Coronary artery (tissue), 2 donors: ENCODE data around the gene TANGO6.

Source experiments
- DNase-seq: peaks from one replicate; pipeline ENCODE4 v3.0.0-alpha.2; 2017; ENCODE audit warnings: low spot score
- H3K27ac ChIP-seq, 2 donors: fragments of 200-600 bp; sonication (generic); one replicate each; pipeline ENCODE4 v1.5.1; 2016 to 2019
- H3K4me3 ChIP-seq: fragments of 200-600 bp; sonication (generic); 2 replicates; pipeline ENCODE4 v1.5.1; 2016; ENCODE audit warnings: mild to moderate bottlenecking, moderate library complexity
- CTCF ChIP-seq: fragments of 200-600 bp; sonication (generic); IDR thresholded peaks from one replicate; pipeline ENCODE4 v1.5.1; 2019; ENCODE audit warnings: antibody characterized with exemption

TANGO6 gene

GRCh38 chr16:68884861-68885720, 41.8 kb downstream of the TANGO6 start:
- no peak for DNase-seq
- Histone ChIP-seq H3K4me3 (no peak overlapping the region), H3K27ac (no peak overlapping the region)
- TF ChIP-seq CTCF = no peak

GRCh38 chr16:68887107-68887506, 43.8 kb downstream of the TANGO6 start:
- no peak for DNase-seq
- no peak overlapping the region for H3K4me3 ChIP-seq
- TF ChIP-seq CTCF = no peak
- no peak overlapping the region for H3K27ac ChIP-seq

- no peak overlapping the region for H3K4me3 ChIP-seq
- TF ChIP-seq CTCF = no peak
- DNase-seq = no peak
- H3K27ac ChIP-seq = no peak overlapping the region
These were observed 46.3 kb downstream of the TANGO6 start for GRCh38 chr16:68889508-68890150.

GRCh38 chr16:68892214-68892613, 48.9 kb downstream of the TANGO6 start:
- Histone ChIP-seq H3K4me3 (no peak overlapping the region), H3K27ac (no peak overlapping the region)
- no peak for DNase-seq
- no peak for TF ChIP-seq CTCF

GRCh38 chr16:68892898-68893297, 49.6 kb downstream of the TANGO6 start:
- TF ChIP-seq CTCF = no peak
- H3K4me3 ChIP-seq = no peak overlapping the region
- H3K27ac ChIP-seq = no peak overlapping the region
- DNase-seq = no peak

GRCh38 chr16:68893710-68894705, 50.7 kb downstream of the TANGO6 start:
- DNase-seq = no peak

More at GRCh38 chr16:68893710-68894705, 50.7 kb downstream of the TANGO6 start:
- TF ChIP-seq CTCF = no peak
- Histone ChIP-seq H3K4me3 (no peak overlapping the region), H3K27ac (no peak overlapping the region)
